ENCODE measurements around the gene CUL1.
A peak's percentile ranks its signal among the peaks of the same experiment; 100 is the strongest.

Gene CUL1

GRCh38 chr7:148814922-148815559 is 116.3 kb downstream of the CUL1 start:
- Histone ChIP-seq H3K9me3 (replicated peaks; ENCODE audit: low read length) (no peaks in the 10 kb centered on the region), H3K4me1 (ENCODE audit: control insufficient read depth, insufficient read depth, low read length) (peaks cover 13% of the 10 kb centered on the region), H3K4me2 (ENCODE audit: low read length) (no peak overlapping the region), H3K27me3 (ENCODE audit: control insufficient read depth, insufficient read depth, low read length) (no peaks in the 10 kb centered on the region), H3K36me3 (ENCODE audit: insufficient read depth, low read length) (peaks cover 31% of the 10 kb centered on the region), H3K4me3 (ENCODE audit: low read length) (no peak overlapping the region), H3K9ac (ENCODE audit: low read depth, low read length) (no peak overlapping the region)

DNA sequence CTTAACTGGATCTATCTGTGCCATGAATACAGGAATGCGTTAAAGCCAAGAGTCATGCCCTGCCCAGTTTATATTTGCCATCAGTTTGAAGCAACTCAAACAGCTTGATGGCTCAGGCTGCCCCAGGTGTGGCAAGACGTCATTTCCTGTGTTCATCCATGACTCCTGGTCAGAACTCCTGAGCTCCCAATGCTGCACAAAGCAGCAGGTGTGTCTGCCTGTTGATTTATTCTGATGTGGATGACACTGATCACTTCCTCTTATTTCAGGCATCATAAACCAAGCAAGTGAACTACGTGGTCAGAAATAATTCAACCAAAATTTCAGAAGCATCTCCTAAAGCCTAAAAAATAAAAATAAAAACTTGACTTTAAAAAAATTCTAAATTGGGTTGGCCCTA is 116.9 kb downstream of the CUL1 start:
- Histone ChIP-seq H3K4me1 (ENCODE audit: control insufficient read depth, insufficient read depth, low read length) (peaks cover 19% of the 10 kb centered on the region), H3K9me3 (replicated peaks; ENCODE audit: low read length) (no peaks in the 10 kb centered on the region), H3K4me3 (ENCODE audit: low read length) (no peak overlapping the region), H3K36me3 (ENCODE audit: insufficient read depth, low read length) (peaks cover 28% of the 10 kb centered on the region), H3K4me2 (ENCODE audit: low read length) (no peak overlapping the region), H3K9ac (ENCODE audit: low read depth, low read length) (no peak overlapping the region), H3K27me3 (ENCODE audit: control insufficient read depth, insufficient read depth, low read length) (no peaks in the 10 kb centered on the region)

GRCh38 chr7:148819697-148820360 is 121.1 kb downstream of the CUL1 start:
- Histone ChIP-seq H3K27me3 (ENCODE audit: control insufficient read depth, insufficient read depth, low read length) (no peaks in the 10 kb centered on the region), H3K4me2 (ENCODE audit: low read length) (peak overlapping the region; percentile 56), H3K4me1 (ENCODE audit: control insufficient read depth, insufficient read depth, low read length) (peaks cover 24% of the 10 kb centered on the region), H3K9ac (ENCODE audit: low read depth, low read length) (peak overlapping the region; percentile 22), H3K36me3 (ENCODE audit: insufficient read depth, low read length) (peaks cover 12% of the 10 kb centered on the region), H3K4me3 (ENCODE audit: low read length) (no peak overlapping the region), H3K9me3 (replicated peaks; ENCODE audit: low read length) (no peaks in the 10 kb centered on the region)

GRCh38 chr7:148821422-148821821 is 122.7 kb downstream of the CUL1 start:
- H3K9ac ChIP-seq (ENCODE audit: low read depth, low read length): no peak overlapping the region
- H3K4me2 ChIP-seq (ENCODE audit: low read length): no peak overlapping the region
- H3K36me3 ChIP-seq (ENCODE audit: insufficient read depth, low read length): peaks cover 12% of the 10 kb centered on the region
- no peak overlapping the region for H3K4me3 ChIP-seq (ENCODE audit: low read length)
- H3K4me1 ChIP-seq (ENCODE audit: control insufficient read depth, insufficient read depth, low read length): peaks cover 24% of the 10 kb centered on the region
- H3K27me3 ChIP-seq (ENCODE audit: control insufficient read depth, insufficient read depth, low read length): no peaks in the 10 kb centered on the region
- no peaks in the 10 kb centered on the region for H3K9me3 ChIP-seq (replicated peaks; ENCODE audit: low read length)

GRCh38 chr7:148824864-148825263 is 126.2 kb downstream of the CUL1 start:
- Histone ChIP-seq H3K4me3 (ENCODE audit: low read length) (no peak overlapping the region), H3K4me2 (ENCODE audit: low read length) (no peak overlapping the region), H3K27me3 (ENCODE audit: control insufficient read depth, insufficient read depth, low read length) (no peaks in the 10 kb centered on the region), H3K9me3 (replicated peaks; ENCODE audit: low read length) (no peaks in the 10 kb centered on the region), H3K4me1 (ENCODE audit: control insufficient read depth, insufficient read depth, low read length) (peaks cover 13% of the 10 kb centered on the region), H3K9ac (ENCODE audit: low read depth, low read length) (no peak overlapping the region), H3K36me3 (ENCODE audit: insufficient read depth, low read length) (peaks cover 6% of the 10 kb centered on the region)

GRCh38 chr7:148825338-148825737 is 126.6 kb downstream of the CUL1 start:
- Histone ChIP-seq H3K4me2 (ENCODE audit: low read length) (no peak overlapping the region), H3K4me3 (ENCODE audit: low read length) (no peak overlapping the region), H3K36me3 (ENCODE audit: insufficient read depth, low read length) (peaks cover 6% of the 10 kb centered on the region), H3K27me3 (ENCODE audit: control insufficient read depth, insufficient read depth, low read length) (no peaks in the 10 kb centered on the region), H3K4me1 (ENCODE audit: control insufficient read depth, insufficient read depth, low read length) (peaks cover 8% of the 10 kb centered on the region), H3K9ac (ENCODE audit: low read depth, low read length) (no peak overlapping the region), H3K9me3 (replicated peaks; ENCODE audit: low read length) (no peaks in the 10 kb centered on the region)

DNA sequence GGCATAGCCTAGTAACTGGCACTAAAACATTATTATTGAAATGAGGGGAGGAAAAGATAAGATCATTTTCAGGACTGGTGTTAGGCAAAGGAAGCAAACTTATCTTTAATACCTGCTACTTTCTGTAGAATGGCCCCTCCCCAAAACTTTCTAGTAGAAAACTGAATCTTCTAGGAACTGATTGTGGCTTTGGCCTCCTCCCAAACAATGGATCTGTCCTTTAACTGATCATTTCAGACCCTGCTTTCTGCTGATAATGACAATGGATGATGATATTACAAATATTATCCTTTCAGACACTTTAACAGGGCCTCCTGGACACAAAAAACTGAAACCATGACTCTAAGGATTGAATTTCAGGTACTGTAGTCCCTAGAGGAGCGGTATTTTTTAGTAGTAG is 130.3 kb downstream of the CUL1 start:
- H3K27me3 ChIP-seq (ENCODE audit: control insufficient read depth, insufficient read depth, low read length): no peaks in the 10 kb centered on the region
- H3K4me3 ChIP-seq (ENCODE audit: low read length): no peak overlapping the region
- no peak overlapping the region for H3K4me2 ChIP-seq (ENCODE audit: low read length)
- peaks cover 6% of the 10 kb centered on the region for H3K36me3 ChIP-seq (ENCODE audit: insufficient read depth, low read length)
- H3K9ac ChIP-seq (ENCODE audit: low read depth, low read length): no peak overlapping the region
- H3K9me3 ChIP-seq (replicated peaks; ENCODE audit: low read length): no peaks in the 10 kb centered on the region
- no peaks in the 10 kb centered on the region for H3K4me1 ChIP-seq (ENCODE audit: control insufficient read depth, insufficient read depth, low read length)

DNA sequence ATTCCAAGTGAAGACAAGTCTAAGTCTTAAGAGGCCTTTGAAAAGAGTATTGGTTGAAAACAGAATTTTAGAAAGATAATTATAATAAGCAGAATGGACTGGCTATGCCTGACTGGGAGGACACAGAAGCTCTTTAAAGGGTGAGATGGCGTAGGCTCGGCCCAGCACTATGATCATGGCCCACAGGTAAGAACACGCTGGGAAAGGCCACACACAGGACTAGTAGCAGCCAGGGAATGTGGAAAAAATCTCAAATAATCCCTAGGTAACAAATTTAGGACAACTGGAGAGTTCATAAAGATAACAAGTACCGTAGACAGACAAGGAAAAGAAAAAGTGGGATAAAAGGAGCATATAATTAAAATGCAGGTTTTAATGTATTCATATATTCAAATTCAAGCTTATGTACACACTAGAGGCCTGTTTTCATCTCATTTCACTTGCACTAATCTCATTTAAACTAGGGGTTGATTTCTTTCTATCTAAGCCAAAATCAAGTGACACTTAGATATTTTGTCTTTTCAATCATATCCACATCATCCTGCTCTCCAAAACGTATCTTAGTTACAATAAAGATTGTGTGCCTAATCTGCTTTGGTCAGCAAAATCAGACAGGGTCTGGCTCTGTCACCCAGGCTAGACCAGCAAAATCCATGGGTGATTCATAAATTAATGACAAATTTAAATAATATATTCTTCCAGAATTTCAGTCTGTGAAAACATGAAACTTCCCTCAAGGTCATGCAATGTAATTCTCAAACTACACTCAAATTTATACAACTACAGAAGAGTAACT is 132.4 kb downstream of the CUL1 start:
- peaks cover 4% of the 10 kb centered on the region for H3K36me3 ChIP-seq (ENCODE audit: insufficient read depth, low read length)
- H3K9me3 ChIP-seq (replicated peaks; ENCODE audit: low read length): no peaks in the 10 kb centered on the region
- no peak overlapping the region for H3K4me3 ChIP-seq (ENCODE audit: low read length)
- no peaks in the 10 kb centered on the region for H3K27me3 ChIP-seq (ENCODE audit: control insufficient read depth, insufficient read depth, low read length)
- H3K4me1 ChIP-seq (ENCODE audit: control insufficient read depth, insufficient read depth, low read length): no peaks in the 10 kb centered on the region
- no peak overlapping the region for H3K4me2 ChIP-seq (ENCODE audit: low read length)
- no peak overlapping the region for H3K9ac ChIP-seq (ENCODE audit: low read depth, low read length)

GRCh38 chr7:148831782-148832181 is 133.1 kb downstream of the CUL1 start:
- peaks cover 4% of the 10 kb centered on the region for H3K36me3 ChIP-seq (ENCODE audit: insufficient read depth, low read length)
- no peaks in the 10 kb centered on the region for H3K4me1 ChIP-seq (ENCODE audit: control insufficient read depth, insufficient read depth, low read length)
- no peaks in the 10 kb centered on the region for H3K9me3 ChIP-seq (replicated peaks; ENCODE audit: low read length)
- H3K9ac ChIP-seq (ENCODE audit: low read depth, low read length): no peak overlapping the region
- H3K4me3 ChIP-seq (ENCODE audit: low read length): no peak overlapping the region
- no peak overlapping the region for H3K4me2 ChIP-seq (ENCODE audit: low read length)
- no peaks in the 10 kb centered on the region for H3K27me3 ChIP-seq (ENCODE audit: control insufficient read depth, insufficient read depth, low read length)

DNA sequence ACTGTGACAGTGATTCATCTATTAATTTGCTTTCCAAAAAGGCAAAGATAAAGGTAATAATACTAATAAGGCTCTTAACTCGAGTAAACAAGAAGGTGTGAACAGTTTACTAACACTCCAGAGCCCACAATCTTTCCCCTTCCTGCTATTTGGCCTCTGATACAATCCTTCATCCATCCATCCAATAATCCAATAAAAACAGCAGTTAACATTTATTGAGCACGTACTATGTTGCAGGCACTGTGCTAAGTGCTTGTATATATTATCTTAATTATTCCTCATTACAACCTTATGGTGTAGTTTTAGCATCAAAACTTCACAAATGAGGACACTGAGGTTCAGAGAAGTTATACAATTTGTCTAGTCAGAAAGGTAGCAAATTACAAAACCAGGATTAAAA is 135.9 kb downstream of the CUL1 start:
- Histone ChIP-seq H3K36me3 (ENCODE audit: insufficient read depth, low read length) (peaks cover 4% of the 10 kb centered on the region), H3K4me1 (ENCODE audit: control insufficient read depth, insufficient read depth, low read length) (peaks cover 1% of the 10 kb centered on the region), H3K9me3 (replicated peaks; ENCODE audit: low read length) (no peaks in the 10 kb centered on the region), H3K4me2 (ENCODE audit: low read length) (no peak overlapping the region), H3K27me3 (ENCODE audit: control insufficient read depth, insufficient read depth, low read length) (no peaks in the 10 kb centered on the region), H3K9ac (ENCODE audit: low read depth, low read length) (no peak overlapping the region), H3K4me3 (ENCODE audit: low read length) (no peak overlapping the region)

GRCh38 chr7:148835854-148836253 is 137.2 kb downstream of the CUL1 start:
- Histone ChIP-seq H3K36me3 (ENCODE audit: insufficient read depth, low read length) (peaks cover 4% of the 10 kb centered on the region), H3K9ac (ENCODE audit: low read depth, low read length) (no peak overlapping the region), H3K9me3 (replicated peaks; ENCODE audit: low read length) (no peaks in the 10 kb centered on the region), H3K27me3 (ENCODE audit: control insufficient read depth, insufficient read depth, low read length) (no peaks in the 10 kb centered on the region), H3K4me3 (ENCODE audit: low read length) (no peak overlapping the region), H3K4me2 (ENCODE audit: low read length) (no peak overlapping the region), H3K4me1 (ENCODE audit: control insufficient read depth, insufficient read depth, low read length) (peaks cover 6% of the 10 kb centered on the region)
